ENCODE measurements around the gene ZBTB12.
"Not testable (repeated sequence)": the region's sequence is repeated elsewhere in the genome, so short reads cannot be mapped to it uniquely, and the experiment has no call there.

ZBTB12 gene

DNA sequence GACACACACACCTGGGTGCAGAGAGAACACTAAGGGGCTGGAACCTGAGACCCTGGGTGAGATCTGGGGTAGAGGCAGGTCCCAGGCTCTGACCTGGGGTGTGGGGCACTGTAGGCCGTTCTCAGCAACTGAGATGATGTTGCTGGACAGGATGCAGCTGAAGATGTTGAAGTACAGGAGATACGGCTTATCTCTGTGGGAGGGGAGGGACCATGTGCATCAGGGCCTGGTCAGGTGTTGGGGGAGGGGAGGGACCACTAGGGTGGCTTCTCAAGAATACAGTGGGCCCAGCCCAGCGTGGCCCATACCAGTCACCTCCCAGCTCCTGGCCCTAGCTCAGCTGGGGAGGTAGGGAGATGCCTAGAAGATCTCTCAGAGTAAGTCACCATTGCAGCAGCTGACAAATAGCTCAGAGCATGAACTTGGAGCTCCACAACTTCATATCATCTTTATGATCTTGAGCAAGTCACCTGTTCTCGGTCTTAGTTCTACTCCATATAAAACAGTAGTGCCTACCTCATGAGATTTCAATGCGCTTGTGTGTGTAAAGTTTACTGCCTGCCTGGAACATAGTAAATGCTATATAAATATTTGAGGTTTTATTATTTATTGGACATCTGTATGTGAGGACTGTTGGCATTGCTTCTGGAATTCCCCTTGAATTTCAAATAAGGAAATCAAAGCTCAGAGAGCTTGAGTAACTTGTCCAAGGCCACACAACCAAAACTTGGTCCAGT lies 26.9 kb downstream of the ZBTB12 start:
- no peak for DNase-seq (ENCODE audit: low spot score)

DNA sequence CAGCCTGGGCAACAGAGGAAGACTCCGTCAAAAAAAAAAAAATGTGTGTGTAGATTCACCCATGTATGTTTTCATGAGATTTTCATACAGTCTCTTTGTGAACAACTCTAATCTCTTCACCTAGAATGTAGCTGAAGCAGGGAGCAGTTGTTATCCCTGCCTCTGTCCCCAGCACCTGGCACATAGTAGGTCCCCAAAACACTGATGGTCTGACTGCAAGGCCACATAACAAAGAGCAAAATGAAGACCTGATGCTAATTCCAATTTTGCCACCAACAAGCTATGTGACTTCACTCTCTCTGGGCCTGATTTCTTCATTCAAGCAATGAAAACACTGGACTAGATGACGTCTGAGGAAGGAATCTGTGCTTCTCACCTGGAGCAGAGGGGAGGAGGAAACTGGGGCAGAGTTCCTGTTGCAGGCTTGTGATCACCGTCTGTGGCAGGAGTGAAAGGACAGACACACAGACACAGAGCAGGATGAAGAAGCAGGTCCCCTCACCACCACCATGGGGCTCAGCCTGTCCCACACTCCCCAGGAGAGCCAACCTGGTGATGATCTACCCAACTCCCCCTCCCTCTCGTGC lies 27.7 kb downstream of the ZBTB12 start:
- DNase-seq (ENCODE audit: low spot score), result no peak

DNA sequence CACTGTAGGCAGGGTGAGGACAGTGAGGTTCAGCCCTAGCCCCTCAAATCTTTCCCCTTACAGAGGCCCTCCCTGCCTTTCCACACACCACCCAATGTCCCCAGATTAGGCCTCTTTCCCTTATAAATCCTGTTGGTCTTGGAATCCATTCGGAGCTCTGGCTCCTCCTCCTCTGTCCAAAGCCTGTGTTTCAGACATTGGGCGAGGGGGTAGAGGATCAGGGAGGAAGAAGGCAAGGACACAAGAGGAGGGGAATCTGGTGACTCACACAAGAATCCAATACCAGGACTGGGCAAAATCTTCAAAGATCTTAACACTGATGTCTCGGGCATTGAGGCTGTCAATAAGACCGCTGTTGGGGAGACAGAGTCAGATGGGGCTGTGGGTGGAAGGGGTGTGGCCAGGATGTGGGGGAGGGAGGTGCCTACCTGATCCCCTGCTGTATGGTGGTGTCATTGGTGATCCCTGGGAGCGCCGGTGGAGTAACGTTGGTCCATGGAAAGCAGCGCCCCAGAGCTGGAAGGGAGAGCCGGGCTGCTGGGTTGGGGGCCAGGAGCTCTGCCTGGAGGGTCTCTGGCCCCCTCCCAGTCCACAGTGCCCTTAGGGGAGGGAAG lies 30.7 kb downstream of the ZBTB12 start:
- no peak for DNase-seq (ENCODE audit: low spot score)

DNA sequence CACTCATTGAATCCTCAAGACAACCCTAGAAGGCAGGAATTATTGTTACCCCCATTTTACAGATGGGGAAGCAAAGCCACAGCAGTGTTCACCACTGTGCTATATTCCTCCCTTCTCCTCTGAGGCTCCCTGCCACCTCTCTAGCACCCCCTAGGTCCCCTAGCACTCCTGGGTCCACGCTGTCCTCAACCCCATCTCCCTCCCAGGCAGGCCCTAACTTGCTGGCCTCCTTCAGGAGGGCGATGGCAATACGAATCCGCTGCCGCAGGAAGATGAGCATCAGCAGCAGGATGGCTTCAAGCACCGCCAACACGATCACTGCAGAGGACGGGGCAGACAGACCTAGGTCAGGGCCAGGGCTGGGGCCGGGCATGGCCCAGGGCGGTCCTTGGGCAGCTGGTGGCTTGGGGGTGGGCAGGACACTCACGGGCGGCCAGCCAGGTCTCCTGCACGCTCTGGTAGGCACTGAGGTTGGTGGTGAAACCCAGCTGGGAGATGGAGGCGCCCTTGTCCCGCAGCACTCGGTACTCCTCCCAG lies 31.4 kb downstream of the ZBTB12 start:
- DNase-seq (ENCODE audit: low spot score), result no peak

DNA sequence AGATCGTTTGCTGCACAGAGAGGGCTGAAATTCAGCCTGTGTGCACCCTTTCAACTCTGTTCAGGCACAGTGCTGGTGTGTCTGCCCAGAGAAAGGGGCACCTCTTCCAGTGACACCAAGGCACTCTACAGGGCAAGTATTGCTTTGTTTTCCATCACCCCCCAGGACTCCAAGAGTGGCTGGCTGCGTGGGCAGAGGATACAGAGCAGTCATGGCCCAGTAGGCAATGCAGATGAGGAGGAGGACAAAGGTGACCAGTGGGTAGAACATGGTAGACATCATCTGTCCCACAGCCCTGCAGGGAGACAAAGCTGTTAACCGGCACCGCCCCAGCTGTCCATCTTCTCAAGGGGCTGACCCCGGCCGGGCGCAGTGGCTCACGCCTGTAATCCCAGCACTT lies 32.5 kb downstream of the ZBTB12 start:
- no peak for DNase-seq (ENCODE audit: low spot score)

DNA sequence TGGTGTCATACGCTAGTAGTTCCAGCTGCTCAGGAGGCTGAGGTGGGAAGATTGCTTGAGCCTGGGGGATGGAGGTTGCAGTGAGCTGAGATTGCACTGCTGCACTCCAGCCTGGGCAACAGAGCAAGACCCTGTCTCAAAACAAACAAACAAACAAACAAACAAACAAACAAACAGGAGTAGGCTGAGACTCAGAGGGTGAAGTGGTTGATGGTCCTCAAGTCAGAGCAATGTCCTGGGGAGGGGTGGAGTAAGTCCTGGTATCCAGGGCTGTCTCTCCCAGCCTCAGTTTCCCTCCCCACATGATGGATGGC lies 33.3 kb downstream of the ZBTB12 start:
- not testable (repeated sequence) for DNase-seq (ENCODE audit: low spot score)

DNA sequence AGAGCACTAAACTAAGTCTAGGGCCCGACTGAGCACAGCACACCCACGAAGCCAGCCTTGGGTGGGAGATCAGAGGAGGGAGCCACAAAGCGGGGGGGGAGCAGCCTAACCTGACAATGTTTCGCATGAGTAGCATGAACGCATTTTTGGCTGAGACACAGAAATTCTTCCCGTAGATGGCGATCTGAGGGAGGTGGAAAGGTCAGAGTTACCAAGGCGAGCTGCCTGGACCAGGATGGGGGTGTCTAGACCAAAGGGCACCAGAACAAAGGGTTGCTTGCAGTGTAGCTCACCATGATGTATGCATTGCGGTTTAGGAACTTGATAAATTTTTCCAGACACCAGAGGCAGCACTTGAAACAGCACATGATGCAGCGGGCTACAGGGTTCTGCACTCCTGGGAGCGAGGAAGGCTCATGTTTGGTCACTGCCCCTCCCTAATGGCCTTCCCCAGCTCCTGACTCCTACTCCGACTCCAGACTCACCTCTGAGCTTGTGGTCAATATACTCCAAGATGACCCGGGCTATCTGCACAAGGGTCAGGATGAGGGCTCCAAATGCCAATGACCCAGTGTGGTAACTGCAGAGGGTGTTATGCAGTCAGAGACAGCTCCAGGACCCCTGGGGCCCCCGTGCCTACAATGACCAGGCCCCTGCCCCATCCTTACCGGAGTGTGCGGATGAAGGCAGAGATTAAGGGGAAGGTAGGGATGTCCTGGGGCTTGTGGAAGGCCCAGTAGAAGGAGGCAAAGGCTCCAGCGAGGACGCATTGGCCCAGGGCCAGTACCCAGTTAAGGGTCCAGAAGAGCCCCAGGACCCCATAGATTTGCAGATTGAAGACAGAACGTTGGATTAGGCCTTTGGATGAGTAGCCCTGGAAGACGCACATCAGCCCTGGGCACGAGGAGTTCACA lies 36.4 kb downstream of the ZBTB12 start:
- peak; percentile 74 for DNase-seq (ENCODE audit: low spot score)

DNA sequence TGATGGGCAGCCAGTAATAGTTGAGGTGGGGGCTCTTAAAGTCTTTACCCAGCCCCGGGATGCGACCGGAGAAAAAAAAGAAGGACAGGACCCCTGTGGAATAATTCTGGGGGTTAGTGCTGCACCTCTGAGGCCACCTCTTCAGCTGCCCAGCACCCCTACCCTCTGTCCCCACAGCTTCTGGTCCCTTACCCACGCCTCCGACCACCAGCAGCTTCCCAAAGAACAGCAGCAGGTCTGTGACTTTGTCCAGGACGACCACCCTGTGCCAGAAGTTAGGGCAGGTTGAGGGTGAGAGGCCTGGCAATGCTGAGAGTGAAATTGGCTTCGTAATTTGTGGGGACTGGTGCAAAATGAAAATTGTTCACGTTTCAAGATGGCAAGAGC lies 37.1 kb downstream of the ZBTB12 start:
- no peak for DNase-seq (ENCODE audit: low spot score)

DNA sequence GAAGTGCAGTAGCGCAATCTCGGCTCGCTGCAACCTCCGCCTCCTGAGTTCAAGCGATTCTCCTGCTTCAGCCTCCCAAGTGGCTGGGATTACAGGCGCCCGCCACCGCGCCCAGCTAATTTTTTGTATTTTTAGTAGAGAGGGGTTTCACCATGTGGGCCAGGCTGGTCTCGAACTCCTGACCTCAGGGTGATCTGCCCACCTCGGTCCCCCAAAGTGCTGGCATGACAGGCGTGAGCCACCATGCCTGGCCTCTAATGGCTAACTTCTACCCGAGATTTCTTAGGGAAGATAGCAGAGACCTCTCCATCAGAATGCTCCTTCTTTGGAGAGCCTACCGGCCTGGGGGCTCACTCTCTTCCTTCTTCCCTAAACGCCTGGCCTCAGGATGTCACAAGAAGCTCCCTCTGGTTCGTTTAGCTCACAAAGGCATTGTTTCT lies 37.7 kb downstream of the ZBTB12 start:
- DNase-seq (ENCODE audit: low spot score), result not testable (repeated sequence)

DNA sequence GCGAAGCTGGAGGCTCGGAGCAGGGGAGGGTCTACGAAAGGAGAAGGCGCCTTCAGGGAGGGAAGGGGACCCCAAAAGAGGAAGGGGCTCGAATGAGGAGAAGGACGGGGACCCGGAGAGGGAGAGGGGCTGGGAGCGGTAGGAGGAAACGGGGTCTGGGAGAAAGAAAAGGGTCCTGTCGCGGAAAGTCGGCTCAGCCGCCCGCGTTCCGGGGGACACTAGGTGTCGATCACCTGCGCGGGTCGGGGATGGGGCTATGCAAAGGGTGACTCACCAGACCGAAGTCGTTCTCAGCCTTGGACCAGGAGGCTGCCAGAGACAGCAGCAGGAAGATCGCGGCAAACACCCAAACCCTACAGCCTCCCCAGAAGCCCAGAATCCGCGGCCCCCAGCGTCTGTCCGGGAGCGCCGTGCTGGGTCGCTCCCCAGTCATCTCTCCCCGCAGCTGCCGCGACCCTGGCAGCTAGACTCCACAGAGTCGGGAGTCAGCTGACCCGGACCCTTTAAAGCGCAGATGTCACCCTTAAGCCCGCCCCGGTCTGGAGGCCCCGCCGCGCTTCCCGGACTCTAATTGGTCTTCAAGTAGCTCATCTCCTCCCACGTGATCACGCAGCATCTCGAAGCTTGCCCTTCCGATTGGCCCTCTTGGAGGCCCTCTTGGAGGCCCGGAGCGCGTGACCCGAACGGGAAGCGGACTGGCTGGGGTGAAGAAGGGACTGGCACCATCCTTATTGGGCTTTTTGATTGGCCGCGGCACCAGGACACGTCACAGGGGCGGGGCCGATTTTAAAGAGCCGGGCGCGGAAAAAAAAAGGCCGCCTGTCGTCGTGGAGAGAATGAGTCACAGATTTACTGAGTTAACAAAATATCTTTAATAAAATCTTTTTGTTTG lies 39.3 kb downstream of the ZBTB12 start, which contains the start of gene NEU1:
NEU1 (minus strand) TSS at position 478 of the 892 bp plus-strand sequence; CDS start at position 433, 45 bp downstream.
- peak; percentile 99 for DNase-seq (ENCODE audit: low spot score)

DNA sequence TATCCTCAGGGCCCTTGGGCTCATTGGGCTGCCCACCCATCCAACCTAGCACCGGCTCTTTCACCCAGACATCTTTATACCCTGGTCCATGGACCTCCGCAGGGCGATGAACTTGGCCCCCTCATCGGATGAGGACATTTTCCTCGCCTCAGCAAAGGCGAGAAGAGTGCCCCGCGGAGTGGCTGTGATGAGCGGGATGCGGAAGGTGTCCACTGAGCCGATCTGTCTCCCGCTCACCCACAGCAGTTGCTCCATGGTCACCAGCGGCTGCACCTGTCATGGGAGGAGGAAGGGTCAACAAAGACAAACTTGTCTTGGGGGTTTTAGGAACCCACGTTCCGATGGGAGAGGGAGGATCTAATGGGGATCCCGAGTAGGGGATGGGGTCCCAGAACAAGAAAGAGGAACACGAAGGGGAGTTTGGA lies 40.0 kb downstream of the ZBTB12 start:
- DNase-seq (ENCODE audit: low spot score), result no peak

DNA sequence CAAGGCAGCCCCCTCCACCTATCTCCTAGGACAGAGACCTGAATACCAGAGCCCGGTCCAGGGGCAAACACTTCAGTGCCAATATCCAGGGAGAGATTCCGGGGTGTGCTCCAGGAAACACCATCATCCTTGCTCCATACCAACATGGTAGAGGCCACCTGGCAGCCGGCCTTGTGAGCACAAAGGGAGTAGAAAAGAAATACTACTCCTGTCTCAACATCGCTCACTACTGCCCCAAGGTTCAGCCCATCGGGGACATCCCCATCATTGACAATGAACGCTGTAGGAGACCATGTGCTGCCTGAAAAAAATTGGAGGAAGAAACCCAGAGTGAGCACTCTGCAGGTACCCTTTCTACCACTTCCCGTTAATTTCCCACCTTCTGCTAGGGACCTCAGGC lies 40.7 kb downstream of the ZBTB12 start:
- DNase-seq (ENCODE audit: low spot score), result no peak

DNA sequence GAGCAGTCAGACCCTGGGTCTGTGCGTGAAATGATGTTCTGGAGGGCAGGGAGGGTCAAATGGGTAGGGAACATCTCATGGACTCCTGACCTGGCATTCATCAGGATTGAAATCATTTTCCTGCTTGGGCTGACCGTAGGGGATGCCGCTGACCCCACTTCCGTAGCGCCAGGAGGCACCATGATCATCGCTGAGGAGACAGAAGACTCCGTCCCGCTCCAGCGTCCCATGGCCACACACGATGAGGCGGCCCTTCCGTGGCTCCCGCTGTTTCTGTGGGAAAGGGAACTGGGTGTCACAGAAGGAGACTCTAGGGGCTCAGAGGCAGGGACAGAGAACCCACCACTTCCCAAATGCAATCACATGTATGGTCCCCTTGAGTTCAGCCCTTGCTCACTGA lies 41.5 kb downstream of the ZBTB12 start:
- no peak for DNase-seq (ENCODE audit: low spot score)

DNA sequence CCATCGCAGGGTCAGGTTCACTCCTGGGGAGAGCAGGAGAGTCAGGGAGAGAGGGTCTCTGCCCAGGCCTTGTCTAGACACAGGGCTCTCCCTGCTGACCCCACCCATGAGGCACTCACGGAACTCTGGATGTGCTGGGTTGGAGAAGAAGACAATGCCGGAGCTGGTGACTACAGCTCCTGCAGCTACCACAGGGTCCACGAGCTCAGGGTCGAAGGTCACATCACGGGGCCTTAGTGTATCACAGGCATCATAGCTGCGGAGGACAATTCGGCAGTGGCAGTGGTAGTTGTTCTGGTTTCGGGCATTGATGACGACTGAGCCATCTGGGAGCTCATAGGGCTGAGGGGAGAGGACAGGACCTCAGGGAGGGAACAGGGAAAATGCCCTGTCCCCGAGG lies 42.0 kb downstream of the ZBTB12 start:
- DNase-seq (ENCODE audit: low spot score), result no peak

DNA sequence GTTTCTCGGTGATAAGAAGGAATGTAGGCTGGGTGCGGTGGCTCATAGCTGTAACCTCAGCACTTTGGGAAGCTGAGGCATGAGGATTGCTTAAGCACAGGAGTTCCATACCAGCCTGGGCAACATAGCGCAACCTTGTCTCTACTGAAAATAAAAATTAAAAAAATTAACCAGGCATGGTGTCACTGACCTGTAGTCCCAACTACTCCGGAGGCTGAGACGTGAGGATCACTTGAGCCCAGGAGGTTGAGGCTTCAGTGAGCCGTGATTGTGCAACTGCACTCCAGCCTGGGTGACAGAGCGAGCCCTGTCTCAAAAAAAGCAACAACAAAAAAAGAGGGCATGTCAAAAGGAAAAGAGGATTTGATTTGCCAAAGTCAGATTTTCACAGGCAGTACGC lies 43.2 kb downstream of the ZBTB12 start:
- no peak for DNase-seq (ENCODE audit: low spot score)

DNA sequence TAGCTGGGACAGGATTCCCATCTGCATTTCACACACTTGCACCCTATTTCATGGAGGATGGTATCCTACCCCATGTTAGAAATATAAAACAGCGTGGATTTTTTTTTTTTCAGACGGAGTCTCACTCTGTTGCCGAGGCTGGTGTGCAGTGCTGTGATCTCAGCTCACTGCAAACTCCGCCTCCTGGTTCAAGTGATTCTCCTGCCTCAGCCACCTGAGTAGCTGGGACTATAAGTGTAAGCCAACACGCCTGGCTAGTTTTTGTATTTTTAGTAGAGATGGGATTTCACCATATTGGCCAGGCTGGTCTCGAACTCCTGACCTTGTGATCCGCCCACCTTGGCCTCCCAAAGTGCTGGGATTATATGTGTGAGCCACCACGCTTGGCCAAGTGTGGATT lies 44.1 kb downstream of the ZBTB12 start:
- not testable (repeated sequence) for DNase-seq (ENCODE audit: low spot score)

DNA sequence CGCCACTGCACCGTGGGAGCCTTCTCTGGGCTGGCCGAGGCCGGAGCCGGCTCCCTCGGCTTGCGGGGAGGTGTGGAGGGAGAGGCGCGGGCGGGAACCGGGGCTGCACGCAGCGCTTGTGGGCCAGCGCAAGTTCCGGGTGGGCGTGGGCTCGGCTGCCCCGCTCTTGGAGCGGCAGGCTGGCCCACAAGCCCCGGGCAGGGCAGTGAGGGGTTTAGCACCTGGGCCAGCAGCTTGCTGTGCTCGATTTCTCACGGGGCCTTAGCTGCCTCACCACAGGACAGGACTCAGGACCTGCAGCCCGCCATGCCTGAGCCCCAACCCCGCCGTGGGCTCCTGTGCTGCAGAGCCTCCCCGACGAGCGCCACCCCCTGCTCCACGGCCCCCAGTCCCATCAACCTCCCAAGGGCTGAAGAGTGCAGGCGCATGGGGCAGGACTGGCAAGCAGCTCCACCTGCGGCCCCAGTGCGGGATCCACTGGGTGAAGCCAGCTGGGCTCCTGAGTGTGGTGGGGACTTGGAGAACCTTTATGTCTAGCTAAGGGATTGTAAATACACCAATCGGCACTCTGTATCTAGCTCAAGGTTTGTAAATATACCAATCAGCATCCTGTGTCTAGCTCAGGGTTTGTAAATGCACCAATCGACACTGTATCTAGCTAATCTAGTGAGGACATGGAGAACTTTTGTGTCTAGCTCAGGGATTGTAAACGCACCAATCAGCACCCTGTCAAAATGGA lies 49.7 kb downstream of the ZBTB12 start:
- DNase-seq (ENCODE audit: low spot score), result not testable (repeated sequence)

DNA sequence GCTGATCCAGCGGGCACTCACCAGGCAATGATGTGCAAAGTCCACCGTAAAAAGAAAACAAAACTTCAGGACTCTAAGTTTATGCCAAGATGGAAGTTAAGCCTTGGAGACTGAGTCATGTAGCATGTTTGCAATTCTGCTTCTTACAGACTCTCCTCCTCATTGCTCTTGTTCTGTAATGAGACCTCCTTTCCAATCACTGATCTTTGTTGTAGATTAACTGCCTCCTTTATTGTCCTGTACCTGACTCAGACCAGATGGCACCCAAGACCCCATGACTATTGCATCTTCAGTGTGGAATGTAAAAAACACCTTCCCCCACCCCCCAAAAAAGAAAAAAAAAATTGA lies 50.4 kb downstream of the ZBTB12 start:
- no peak for DNase-seq (ENCODE audit: low spot score)

DNA sequence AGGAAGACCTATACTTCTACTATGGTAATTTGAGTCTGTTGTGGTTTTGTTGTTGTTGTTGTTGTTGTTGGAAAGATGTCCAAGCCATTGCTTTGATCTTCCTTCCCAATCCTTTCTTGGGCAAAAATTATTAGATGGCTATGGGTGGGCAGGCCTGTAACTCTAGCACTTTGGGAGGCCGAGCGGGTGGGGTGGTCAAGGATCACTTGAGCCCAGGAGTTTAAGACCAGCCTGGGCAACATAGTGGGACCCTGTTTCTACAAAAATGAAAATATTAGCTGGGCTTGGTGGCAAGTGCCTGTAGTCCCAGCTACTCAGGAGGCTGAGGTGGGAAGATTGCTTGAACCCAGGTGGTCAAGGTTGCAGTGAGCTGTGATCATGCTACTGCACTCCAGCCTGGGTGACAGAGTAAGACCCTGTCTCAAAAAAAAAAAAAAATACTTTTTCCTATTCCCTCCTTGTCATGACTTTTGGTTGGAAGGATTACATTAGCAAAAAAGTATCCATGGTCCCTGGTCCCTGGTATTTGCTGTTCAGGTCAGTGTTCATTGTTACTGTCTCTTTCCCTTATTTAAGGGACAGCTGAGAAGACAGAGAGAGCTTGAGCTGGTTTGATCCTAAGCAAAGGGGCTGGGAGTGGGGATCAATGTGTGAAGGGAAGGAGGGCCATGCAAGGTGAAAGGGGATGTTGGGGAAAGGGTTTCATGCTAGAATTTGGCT lies 51.0 kb downstream of the ZBTB12 start:
- DNase-seq (ENCODE audit: low spot score), result no peak
